Right atrium auricular region (tissue), 2 donors: Measurements from ENCODE around the gene TMEM217. TPM values are rescaled to one million over a fixed set of nuclear protein-coding genes. Genes with fewer than 3 reads are reported as not detected.

ENCODE experiments used
- DNase-seq: peaks from one replicate; pipeline ENCODE4 v3.0.0-alpha.2; 2019; ENCODE audit warnings: low spot score
- H3K27ac ChIP-seq, 2 donors: fragments of 200-600 bp; sonication (generic); 1 replicate in 1 of 2; 2 replicates in 1 of 2; pipeline ENCODE4 v1.5.1; 2016 to 2019
- H3K27me3 ChIP-seq, 2 donors: fragments of 200-600 bp; sonication (generic); one replicate each; pipeline versions ENCODE4 v1.5.1 to v1.6.0; 2017 to 2019
- H3K36me3 ChIP-seq: fragments of 200-600 bp; sonication (generic); one replicate; pipeline ENCODE4 v1.5.1; 2016
- H3K4me1 ChIP-seq, 2 donors: fragments of 200-600 bp; sonication (generic); one replicate each; pipeline versions ENCODE4 v1.5.1 to v1.6.0; 2017 to 2019
- H3K4me3 ChIP-seq, 2 donors: fragments of 200-600 bp; sonication (generic); 1 replicate in 1 of 2; 2 replicates in 1 of 2; pipeline ENCODE4 v1.5.1; 2017 to 2019; ENCODE audit warnings: mild to moderate bottlenecking in 1 of 2, moderate library complexity in 1 of 2
- H3K9me3 ChIP-seq, 2 donors: fragments of 200-600 bp; sonication (generic); one replicate each; pipeline ENCODE4 v1.5.1; 2019
- total RNA-seq, 2 donors: library from RNA; depleted of rRNA; stranded (reverse); fragments of >200 nt; gene quantifications; one replicate each; pipeline ENCODE4 v1.1.0, GENCODE V29; 2016
- TF ChIP-seq, protein P1 (sequence below), 2 donors: fragments of 200-600 bp; sonication (generic); IDR thresholded peaks; one replicate each; pipeline ENCODE4 v1.5.1; 2019; ENCODE audit warnings: antibody characterized with exemption in 2 of 2

The TMEM217 gene
- total RNA-seq, 2 donors from 2014 or later, result 1.3 to 1.4 TPM

DNA sequence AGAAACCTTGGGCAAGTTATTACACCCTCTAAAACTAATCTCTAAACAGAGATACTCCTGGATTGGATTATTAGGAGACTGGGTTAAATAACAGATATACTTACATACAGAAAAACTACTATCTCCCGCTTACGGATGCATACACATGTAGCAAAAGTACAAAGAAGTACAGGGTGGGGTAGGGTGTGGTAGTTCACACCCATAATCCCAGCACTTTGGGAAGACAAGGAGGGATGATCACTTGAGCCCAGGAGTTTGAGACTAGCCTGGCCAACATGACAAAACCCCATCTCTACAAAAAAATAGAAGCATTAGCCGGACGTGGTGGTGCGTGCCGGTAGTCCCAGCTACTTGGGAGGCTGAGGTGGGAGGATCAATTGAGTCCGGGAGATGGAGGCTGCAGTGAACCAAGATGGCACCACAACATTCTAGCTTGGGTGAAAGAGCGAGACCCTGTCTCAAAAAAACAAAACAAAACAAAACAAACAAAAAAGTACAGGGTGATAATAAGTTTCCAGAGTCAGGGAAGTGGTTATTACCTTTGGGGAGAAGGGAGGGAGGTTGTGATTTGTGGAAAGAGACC is 79.9 kb downstream of the TMEM217 start:
- no peak overlapping the region for H3K27ac ChIP-seq
- H3K4me1 ChIP-seq, result peaks cover 0 to 19% of the 10 kb centered on the region in 2 donors
- no peak for DNase-seq

DNA sequence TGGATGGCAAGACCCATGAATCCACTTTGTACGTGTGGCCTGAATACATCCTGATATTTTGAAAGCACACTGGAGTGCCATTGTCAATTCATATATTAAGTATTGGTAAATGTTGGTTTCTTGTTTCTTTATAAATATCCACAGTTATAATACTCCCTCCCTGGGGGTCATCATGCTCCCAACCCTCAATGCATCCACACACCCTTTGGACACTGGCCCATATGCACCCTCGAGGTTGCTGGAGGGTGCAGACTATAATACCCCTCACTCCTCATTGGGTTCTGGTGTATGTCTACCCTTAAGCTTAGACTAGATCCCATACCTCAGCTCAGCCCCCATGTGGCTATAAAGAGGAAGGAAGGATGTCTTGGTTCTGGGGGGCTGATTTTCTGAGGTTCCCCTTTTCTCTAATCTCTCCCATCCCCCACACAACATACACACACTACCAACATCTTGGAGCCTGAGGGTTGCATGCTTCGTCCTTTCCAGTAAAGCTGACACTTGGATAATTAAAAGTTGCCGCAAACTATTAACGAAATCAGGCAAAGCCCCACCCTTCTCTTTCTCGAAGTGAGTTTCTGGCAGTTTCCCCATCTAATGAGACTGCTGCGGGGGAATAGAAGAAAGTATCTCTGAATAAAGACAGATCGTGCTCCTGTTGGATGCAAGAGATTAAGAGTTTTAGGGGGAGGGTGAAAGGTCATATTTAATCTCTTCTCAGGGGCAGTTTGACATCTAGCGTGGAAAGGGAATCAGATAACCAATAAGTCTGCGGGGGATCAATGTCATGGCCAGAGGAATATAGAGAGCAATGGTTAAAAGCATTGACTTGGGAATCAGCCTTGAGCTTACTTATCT is 80.6 kb downstream of the TMEM217 start:
- H3K9me3 ChIP-seq, result no peaks in the 10 kb centered on the region
- TF ChIP-seq, protein P1, sequence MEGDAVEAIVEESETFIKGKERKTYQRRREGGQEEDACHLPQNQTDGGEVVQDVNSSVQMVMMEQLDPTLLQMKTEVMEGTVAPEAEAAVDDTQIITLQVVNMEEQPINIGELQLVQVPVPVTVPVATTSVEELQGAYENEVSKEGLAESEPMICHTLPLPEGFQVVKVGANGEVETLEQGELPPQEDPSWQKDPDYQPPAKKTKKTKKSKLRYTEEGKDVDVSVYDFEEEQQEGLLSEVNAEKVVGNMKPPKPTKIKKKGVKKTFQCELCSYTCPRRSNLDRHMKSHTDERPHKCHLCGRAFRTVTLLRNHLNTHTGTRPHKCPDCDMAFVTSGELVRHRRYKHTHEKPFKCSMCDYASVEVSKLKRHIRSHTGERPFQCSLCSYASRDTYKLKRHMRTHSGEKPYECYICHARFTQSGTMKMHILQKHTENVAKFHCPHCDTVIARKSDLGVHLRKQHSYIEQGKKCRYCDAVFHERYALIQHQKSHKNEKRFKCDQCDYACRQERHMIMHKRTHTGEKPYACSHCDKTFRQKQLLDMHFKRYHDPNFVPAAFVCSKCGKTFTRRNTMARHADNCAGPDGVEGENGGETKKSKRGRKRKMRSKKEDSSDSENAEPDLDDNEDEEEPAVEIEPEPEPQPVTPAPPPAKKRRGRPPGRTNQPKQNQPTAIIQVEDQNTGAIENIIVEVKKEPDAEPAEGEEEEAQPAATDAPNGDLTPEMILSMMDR (IDR thresholded peaks at IDR 0.05), result no peak
- peaks cover 0 to 26% of the 10 kb centered on the region in 2 donors for H3K4me1 ChIP-seq
- H3K4me3 ChIP-seq, result no peak overlapping the region
- no peak overlapping the region for H3K27ac ChIP-seq
- DNase-seq, result no peak
- H3K36me3 ChIP-seq, result peaks cover 35% of the 10 kb centered on the region
- H3K27me3 ChIP-seq, result no peaks in the 10 kb centered on the region

More for the DNA sequence above, 79.9 kb downstream of the TMEM217 start:
- H3K4me3 ChIP-seq, result no peak overlapping the region
- H3K36me3 ChIP-seq, result peaks cover 28% of the 10 kb centered on the region
- TF ChIP-seq, protein P1 (IDR thresholded peaks at IDR 0.05), result no peak
- no peaks in the 10 kb centered on the region for H3K27me3 ChIP-seq
- no peaks in the 10 kb centered on the region for H3K9me3 ChIP-seq

DNA sequence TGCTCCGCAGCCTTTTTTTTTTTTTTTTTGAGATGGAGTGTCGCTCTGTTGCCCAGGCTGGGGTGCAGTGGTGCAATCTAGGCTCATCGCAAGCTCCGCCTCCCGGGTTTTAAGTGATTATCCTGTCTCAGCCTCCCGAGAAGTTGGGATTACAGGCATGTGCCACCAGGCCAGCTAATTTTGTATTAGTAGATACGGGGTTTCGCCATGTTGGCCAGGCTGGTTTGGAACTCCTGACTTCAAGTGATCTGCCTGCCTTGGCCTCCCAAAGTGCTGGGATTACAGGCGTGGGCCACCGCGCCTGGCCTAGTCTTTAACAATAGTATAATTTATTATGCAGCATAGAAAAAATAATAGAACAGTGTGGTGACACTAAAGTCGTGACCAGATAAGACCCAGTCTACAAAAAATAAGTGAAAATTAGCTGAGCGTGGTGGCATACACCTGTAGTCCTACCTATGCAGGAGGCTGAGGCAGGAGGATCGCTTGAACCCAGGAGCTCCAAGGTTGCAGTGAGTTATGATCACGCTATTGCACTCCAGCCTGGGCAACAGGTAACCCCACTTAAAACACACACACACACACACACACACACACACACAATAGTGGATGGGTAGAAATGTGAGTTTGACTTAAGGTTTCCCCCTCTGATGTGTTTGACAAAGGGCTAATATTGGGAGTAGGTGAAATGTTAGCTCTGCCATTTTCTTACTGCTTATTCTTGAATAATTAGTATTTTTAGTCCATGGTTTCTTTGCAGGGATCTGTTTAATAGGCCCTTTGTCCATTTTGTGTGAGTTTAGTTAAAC is 81.5 kb downstream of the TMEM217 start:
- peaks cover 0 to 32% of the 10 kb centered on the region in 2 donors for H3K4me1 ChIP-seq
- DNase-seq, result no peak

DNA sequence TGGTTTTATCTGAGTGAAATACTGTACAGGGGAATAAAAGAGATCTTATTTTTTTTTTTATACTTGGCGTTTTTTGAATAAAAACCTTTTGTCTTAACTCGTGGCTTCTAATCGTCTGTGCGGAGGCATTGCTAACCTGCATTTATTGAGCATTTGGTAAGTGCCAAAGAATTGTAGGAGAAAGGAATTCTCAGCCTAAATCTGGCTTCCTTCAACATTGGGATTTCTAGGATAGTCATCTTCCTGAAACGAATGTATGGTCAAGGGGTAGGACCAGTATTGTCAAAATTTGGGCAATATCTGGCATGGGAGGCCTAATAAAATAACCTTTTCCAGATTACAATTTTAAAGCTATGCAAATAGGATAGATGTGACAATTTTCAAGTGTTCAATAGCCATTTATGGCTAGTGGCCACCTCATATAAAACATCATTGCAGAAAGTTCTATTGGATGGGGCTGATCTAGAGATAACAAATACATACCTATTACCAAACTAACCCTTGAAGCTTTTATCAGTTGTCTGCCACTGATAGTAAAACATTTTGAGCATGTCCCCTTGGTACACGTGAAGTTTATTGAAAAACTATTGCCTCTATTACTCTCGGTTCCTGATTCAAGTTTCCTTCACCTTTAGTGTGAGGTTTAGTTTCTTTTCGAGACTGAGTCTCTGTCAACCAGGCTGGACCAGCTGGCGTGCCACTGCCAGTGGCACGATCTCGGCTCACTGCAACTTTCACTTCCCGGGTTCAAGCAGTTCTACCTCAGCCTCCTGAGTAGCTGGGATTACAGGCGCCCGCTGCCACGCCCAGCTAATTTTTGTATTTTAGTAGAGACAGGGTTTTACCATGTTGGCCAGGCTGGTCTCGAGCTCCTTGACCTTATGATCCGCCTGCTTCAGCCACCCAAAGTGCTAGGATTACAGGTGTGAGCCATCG is 82.3 kb downstream of the TMEM217 start:
- TF ChIP-seq, protein P1 (IDR thresholded peaks at IDR 0.05), result no peak
- DNase-seq, result no peak
- no peak overlapping the region for H3K4me3 ChIP-seq
- H3K9me3 ChIP-seq, result no peaks in the 10 kb centered on the region
- peaks cover 0 to 41% of the 10 kb centered on the region in 2 donors for H3K4me1 ChIP-seq
- peaks cover 48% of the 10 kb centered on the region for H3K36me3 ChIP-seq
- H3K27ac ChIP-seq, result no peak overlapping the region
- no peaks in the 10 kb centered on the region for H3K27me3 ChIP-seq

More for the DNA sequence above, 81.5 kb downstream of the TMEM217 start:
- TF ChIP-seq, protein P1 (IDR thresholded peaks at IDR 0.05), result no peak
- Histone ChIP-seq H3K36me3 (peaks cover 39% of the 10 kb centered on the region), H3K27me3 (no peaks in the 10 kb centered on the region), H3K9me3 (no peaks in the 10 kb centered on the region), H3K4me3 (no peak overlapping the region), H3K27ac (no peak overlapping the region)
